ENCODE data around the gene PATL1. TPM values are rescaled to one million over a fixed set of nuclear protein-coding genes. Genes with fewer than 3 reads are reported as not detected.
"Not testable (repeated sequence)": the region's sequence is repeated elsewhere in the genome, so short reads cannot be mapped to it uniquely, and the experiment has no call there.

Gene PATL1
- total RNA-seq (2014; rRNA removed; shearing (Covaris generic)): 27.5 and 31.2 TPM in 2 replicates

GRCh38 chr11:59668950-59669610 lies at the start of gene PATL1:
TSS of gene PATL1 (minus strand) at chr11:59669037. CDS start at chr11:59668895, 142 bp downstream.
- H3K4me1 ChIP-seq: peaks cover 5% of the 10 kb centered on the region; the same call in 1 of the 2 replicates
- DNase-seq: peak; percentile 98
- peaks cover 19% of the 10 kb centered on the region for H3K36me3 ChIP-seq
- H3K27ac ChIP-seq: peak within 1 kb of the TSS; percentile 74
- H3K4me3 ChIP-seq: peak within 1 kb of the TSS; percentile 63
- no peaks in the 10 kb centered on the region for H3K27me3 ChIP-seq
- no peaks in the 10 kb centered on the region for H3K9me3 ChIP-seq (replicated peaks)

GRCh38 chr11:59716051-59716450 lies 47.2 kb upstream of the PATL1 start:
- Histone ChIP-seq H3K9me3 (replicated peaks) (no peaks in the 10 kb centered on the region), H3K4me1 (no peaks in the 10 kb centered on the region), H3K27me3 (no peaks in the 10 kb centered on the region), H3K4me3 (no peak overlapping the region), H3K27ac (no peak overlapping the region), H3K36me3 (no peaks in the 10 kb centered on the region)
- DNase-seq: no peak

- Histone ChIP-seq H3K4me3 (no peak within 1 kb of the TSS), H3K36me3 (no peaks in the 10 kb centered on the region), H3K9me3 (replicated peaks) (no peaks in the 10 kb centered on the region), H3K4me1 (no peaks in the 10 kb centered on the region), H3K27me3 (no peaks in the 10 kb centered on the region), H3K27ac (no peak within 1 kb of the TSS)
- DNase-seq: no peak
Observed at GRCh38 chr11:59713745-59714144, 44.9 kb upstream of the PATL1 start, which contains the start of gene OR10V1. TSS of gene OR10V1 (minus strand) at chr11:59713845. CDS start at chr11:59713845, 0 bp downstream.

- no peaks in the 10 kb centered on the region for H3K9me3 ChIP-seq (replicated peaks)
- H3K4me1 ChIP-seq: no peaks in the 10 kb centered on the region
- H3K27ac ChIP-seq: no peak overlapping the region
- DNase-seq: no peak
- H3K27me3 ChIP-seq: no peaks in the 10 kb centered on the region
- no peaks in the 10 kb centered on the region for H3K36me3 ChIP-seq
- no peak overlapping the region for H3K4me3 ChIP-seq
Observed at GRCh38 chr11:59710136-59710847, 41.5 kb upstream of the PATL1 start.

GRCh38 chr11:59708537-59708936 lies 39.7 kb upstream of the PATL1 start:
- no peaks in the 10 kb centered on the region for H3K27me3 ChIP-seq
- no peak overlapping the region for H3K4me3 ChIP-seq
- no peak for DNase-seq
- H3K4me1 ChIP-seq: no peaks in the 10 kb centered on the region
- H3K36me3 ChIP-seq: no peaks in the 10 kb centered on the region
- H3K9me3 ChIP-seq (replicated peaks): no peaks in the 10 kb centered on the region
- H3K27ac ChIP-seq: no peak overlapping the region

- Histone ChIP-seq H3K27ac (no peak overlapping the region), H3K27me3 (no peaks in the 10 kb centered on the region), H3K4me1 (no peaks in the 10 kb centered on the region), H3K36me3 (no peaks in the 10 kb centered on the region), H3K4me3 (no peak overlapping the region), H3K9me3 (replicated peaks) (no peaks in the 10 kb centered on the region)
- DNase-seq: no peak
Observed at GRCh38 chr11:59707371-59707770, 38.5 kb upstream of the PATL1 start.

GRCh38 chr11:59706518-59707285 lies 37.9 kb upstream of the PATL1 start:
- Histone ChIP-seq H3K27ac (no peak overlapping the region), H3K36me3 (no peaks in the 10 kb centered on the region)
- DNase-seq: peak in 1 of 2 experiments; percentile 15

GRCh38 chr11:59705294-59705693 lies 36.5 kb upstream of the PATL1 start:
- H3K27ac ChIP-seq: no peak overlapping the region
- DNase-seq: no peak
- H3K9me3 ChIP-seq (replicated peaks): no peaks in the 10 kb centered on the region
- no peaks in the 10 kb centered on the region for H3K36me3 ChIP-seq
- no peaks in the 10 kb centered on the region for H3K27me3 ChIP-seq
- no peaks in the 10 kb centered on the region for H3K4me1 ChIP-seq
- no peak overlapping the region for H3K4me3 ChIP-seq

More at GRCh38 chr11:59706518-59707285, 37.9 kb upstream of the PATL1 start:
- no peaks in the 10 kb centered on the region for H3K4me1 ChIP-seq
- no peaks in the 10 kb centered on the region for H3K27me3 ChIP-seq
- H3K9me3 ChIP-seq (replicated peaks): no peaks in the 10 kb centered on the region
- no peak overlapping the region for H3K4me3 ChIP-seq

GRCh38 chr11:59703515-59703914 lies 34.7 kb upstream of the PATL1 start:
- not testable (repeated sequence) for H3K27ac ChIP-seq; DNase-seq; H3K9me3 ChIP-seq (replicated peaks); H3K27me3 ChIP-seq; H3K4me3 ChIP-seq; H3K36me3 ChIP-seq; H3K4me1 ChIP-seq

- not testable (repeated sequence) for H3K9me3 ChIP-seq (replicated peaks); H3K4me3 ChIP-seq
Observed at GRCh38 chr11:59700157-59700556, 31.3 kb upstream of the PATL1 start.

GRCh38 chr11:59698506-59698905 lies 29.7 kb upstream of the PATL1 start:
- DNase-seq: no peak
- H3K4me1 ChIP-seq: no peaks in the 10 kb centered on the region

More at GRCh38 chr11:59700157-59700556, 31.3 kb upstream of the PATL1 start:
- not testable (repeated sequence) for DNase-seq, H3K4me1 ChIP-seq, H3K27me3 ChIP-seq, H3K36me3 ChIP-seq, H3K27ac ChIP-seq

GRCh38 chr11:59692915-59693314 lies 24.1 kb upstream of the PATL1 start:
- Histone ChIP-seq H3K27ac (no peak overlapping the region), H3K9me3 (replicated peaks) (no peaks in the 10 kb centered on the region), H3K27me3 (no peaks in the 10 kb centered on the region), H3K4me3 (no peak overlapping the region), H3K4me1 (no peaks in the 10 kb centered on the region), H3K36me3 (no peaks in the 10 kb centered on the region)
- no peak for DNase-seq

More at GRCh38 chr11:59698506-59698905, 29.7 kb upstream of the PATL1 start:
- H3K27me3 ChIP-seq: no peaks in the 10 kb centered on the region
- no peak overlapping the region for H3K4me3 ChIP-seq
- no peaks in the 10 kb centered on the region for H3K9me3 ChIP-seq (replicated peaks)
- no peak overlapping the region for H3K27ac ChIP-seq
- H3K36me3 ChIP-seq: no peaks in the 10 kb centered on the region

- DNase-seq: no peak
- Histone ChIP-seq H3K27ac (no peak overlapping the region), H3K36me3 (no peaks in the 10 kb centered on the region), H3K4me1 (no peaks in the 10 kb centered on the region), H3K9me3 (replicated peaks) (no peaks in the 10 kb centered on the region), H3K4me3 (no peak overlapping the region), H3K27me3 (no peaks in the 10 kb centered on the region; the same call in 1 of the 2 replicates)
Observed at GRCh38 chr11:59691156-59691555, 22.3 kb upstream of the PATL1 start.

GRCh38 chr11:59689015-59689414 lies 20.2 kb upstream of the PATL1 start:
- Histone ChIP-seq H3K36me3 (no peaks in the 10 kb centered on the region), H3K27me3 (no peaks in the 10 kb centered on the region; the same call in 1 of the 2 replicates)
- DNase-seq: no peak

GRCh38 chr11:59681260-59681725 lies 12.5 kb upstream of the PATL1 start:
- not testable (repeated sequence) for DNase-seq; H3K27me3 ChIP-seq; H3K27ac ChIP-seq; H3K4me3 ChIP-seq; H3K36me3 ChIP-seq; H3K9me3 ChIP-seq (replicated peaks)
- peaks cover 28% of the 10 kb centered on the region for H3K4me1 ChIP-seq

More at GRCh38 chr11:59689015-59689414, 20.2 kb upstream of the PATL1 start:
- H3K9me3 ChIP-seq (replicated peaks): no peaks in the 10 kb centered on the region
- no peaks in the 10 kb centered on the region for H3K4me1 ChIP-seq
- no peak overlapping the region for H3K27ac ChIP-seq
- H3K4me3 ChIP-seq: no peak overlapping the region

Data from SJCRH30 (cell line).